ENCODE data around the gene PILRB.

The PILRB gene

DNA sequence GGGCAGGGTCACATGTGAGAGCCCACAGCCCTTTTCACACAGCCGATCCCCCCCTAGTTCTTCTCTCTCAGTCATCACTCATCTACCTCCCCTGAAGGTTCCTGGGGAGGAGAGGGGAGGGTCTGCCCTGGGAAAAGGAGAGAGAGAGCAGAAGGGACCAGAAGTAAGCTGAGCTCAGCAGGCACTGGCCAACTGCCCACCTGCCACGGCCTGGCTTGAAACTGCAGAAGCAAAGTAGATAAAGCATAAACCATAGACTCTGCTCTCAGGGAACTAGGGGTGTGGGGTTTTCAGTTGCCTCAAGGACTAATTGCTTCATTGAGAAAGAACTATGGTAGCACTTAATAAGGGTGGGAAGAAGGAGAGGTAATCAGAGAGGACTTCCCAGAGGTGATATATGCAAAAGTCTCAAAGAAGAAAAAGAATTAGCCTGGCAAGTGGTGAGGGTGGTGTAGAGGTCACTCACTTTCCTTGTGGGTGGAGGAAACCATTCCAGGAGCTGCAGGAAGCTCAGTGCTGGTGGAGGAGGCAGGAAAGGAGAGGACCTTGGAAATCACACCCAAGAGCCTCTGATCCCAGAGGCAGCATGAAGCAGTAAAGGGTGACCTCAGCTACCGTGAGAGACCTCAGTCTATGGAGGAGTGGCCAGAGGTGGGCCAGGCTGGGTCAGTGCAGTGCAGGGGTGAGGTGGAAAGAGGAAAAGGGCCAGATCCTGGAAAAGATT lies 32.5 kb downstream of the PILRB start:
- no peak for TF ChIP-seq CTCF (IDR thresholded peaks at IDR 0.05; ENCODE audit: control extremely low read depth, extremely low read depth, low read depth, missing control alignments)
- DNase-seq (ENCODE audit: extremely low spot score) = no peak
- POLR2A ChIA-PET = no interaction called here
- CTCF ChIA-PET = interaction anchor here (0.9 to 5.5 kb wide), 4 partner anchors 8 to 257 kb away, joined by 3 to 26 read pairs (median 3); no protein-coding TSS in a partner anchor

- POLR2A ChIA-PET = interaction anchor here (0.6 to 0.8 kb wide), 2 partner anchors 37 to 38 kb away, joined by 3 to 4 read pairs; partner anchors contain the start of gene MEPCE
- CTCF ChIA-PET = interaction anchor here (1.3 to 2.2 kb wide), 3 partner anchors 9 to 24 kb away, joined by 4 to 10 read pairs (median 5); no protein-coding TSS in a partner anchor
- TF ChIP-seq CTCF (IDR thresholded peaks at IDR 0.05; ENCODE audit: control extremely low read depth, extremely low read depth, low read depth, missing control alignments) = no peak
- DNase-seq (ENCODE audit: extremely low spot score) = no peak
These were observed 35.5 kb downstream of the PILRB start for GRCh38 chr7:100393233-100393905.

- ChIA-PET POLR2A (interaction anchor here (0.8 kb wide), 1 partner anchor 36 kb away, joined by 3 read pairs; the partner anchor contains the start of gene MEPCE), CTCF (interaction anchor here (1.3 to 2.2 kb wide), 3 partner anchors 8 to 25 kb away, joined by 4 to 10 read pairs (median 5); no protein-coding TSS in a partner anchor)
- DNase-seq (ENCODE audit: extremely low spot score) = no peak
These were observed 36.2 kb downstream of the PILRB start for GRCh38 chr7:100394077-100394476.

GRCh38 chr7:100396421-100396982 lies 38.6 kb downstream of the PILRB start:
- ChIA-PET CTCF (interaction anchor here (0.8 to 2.5 kb wide), 11 partner anchors 10 to 51 kb away, joined by 3 to 14 read pairs (median 4); no protein-coding TSS in a partner anchor), POLR2A (interaction anchor here (0.6 kb wide), 1 partner anchor 214 kb away, joined by 3 read pairs; no protein-coding TSS in a partner anchor)
- peak; percentile 76 for DNase-seq (ENCODE audit: extremely low spot score)
- TF ChIP-seq CTCF (IDR thresholded peaks at IDR 0.05; ENCODE audit: control extremely low read depth, extremely low read depth, low read depth, missing control alignments) = no peak

More at GRCh38 chr7:100394077-100394476, 36.2 kb downstream of the PILRB start:
- TF ChIP-seq CTCF (IDR thresholded peaks at IDR 0.05; ENCODE audit: control extremely low read depth, extremely low read depth, low read depth, missing control alignments) = no peak

DNA sequence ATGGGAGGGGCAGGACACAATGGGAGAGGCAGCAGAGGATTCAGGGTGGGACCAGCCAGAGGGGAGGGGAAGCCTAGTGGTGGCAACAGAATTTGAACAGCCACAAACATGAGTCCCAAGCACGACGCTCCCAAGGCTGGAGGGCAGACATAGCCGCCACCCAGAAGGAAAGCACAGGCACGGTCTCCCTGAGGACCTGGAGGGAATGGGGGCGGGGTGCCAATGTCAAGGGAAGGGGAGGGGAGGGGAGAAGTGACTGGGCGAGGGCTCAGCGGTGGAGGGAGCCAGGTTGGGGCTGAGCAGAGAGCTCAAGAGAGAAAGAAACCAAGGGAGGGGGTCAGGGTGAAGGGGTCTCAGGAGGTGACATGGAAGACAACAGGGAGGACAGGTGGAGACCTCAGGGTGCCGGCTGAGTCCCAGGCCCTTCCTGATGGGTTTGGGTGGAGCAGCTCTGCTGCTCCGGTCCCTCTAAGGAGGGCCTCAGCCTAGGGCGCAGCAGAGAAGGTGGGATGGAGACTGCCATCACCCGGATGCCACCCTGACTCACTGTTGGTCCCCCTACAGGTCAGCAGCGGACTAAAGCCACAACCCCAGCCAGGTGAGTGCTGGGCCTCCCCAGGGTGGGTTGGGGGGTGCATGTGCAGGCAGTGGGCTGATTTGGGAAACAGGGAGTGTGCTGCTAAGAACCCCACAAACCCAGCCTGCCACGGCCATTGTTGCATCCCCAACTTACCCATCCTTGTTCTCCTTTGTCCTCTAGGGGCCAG lies 39.6 kb downstream of the PILRB start:
- DNase-seq (ENCODE audit: extremely low spot score) = no peak
- ChIA-PET CTCF (interaction anchor here (1.3 to 2.7 kb wide), 4 partner anchors 10 to 29 kb away, joined by 3 to 14 read pairs (median 8); no protein-coding TSS in a partner anchor), POLR2A (no interaction called here)
- TF ChIP-seq CTCF (IDR thresholded peaks at IDR 0.05; ENCODE audit: control extremely low read depth, extremely low read depth, low read depth, missing control alignments) = no peak

All from GM10248 (cell line).